PFSK-1 (cell line): ENCODE data around the gene CIITA.

Experiments used
- FOXP2 ChIP-seq: optimal IDR thresholded peaks from 2 replicates; pipeline ENCODE3; 2011; ENCODE audit warnings: borderline replicate concordance, control low read depth, inconsistent platforms; ENCODE audit not compliant: insufficient read depth; ENCODE audit errors: extremely low read length, extremely low read depth
- POLR2AphosphoS5 ChIP-seq: IDR thresholded peaks from 2 replicates; pipeline ENCODE4 v1.6.1; 2012; ENCODE audit warnings: low read depth, mild to moderate bottlenecking, control low read depth, low read length, moderate library complexity
- REST ChIP-seq, 2 experiments: IDR thresholded peaks; 2 replicates each; pipeline versions ENCODE4 v1.6.1 to v1.8.0; 2011 to 2012; ENCODE audit warnings: low read depth in 2 of 2, low read length in 2 of 2, control low read depth in 1 of 2, inconsistent platforms in 1 of 2, mild to moderate bottlenecking in 1 of 2, moderate library complexity in 1 of 2; ENCODE audit not compliant: insufficient read depth in 1 of 2
- SIN3A ChIP-seq: IDR thresholded peaks from 2 replicates; pipeline ENCODE4 v1.6.1; 2012; ENCODE audit warnings: mild to moderate bottlenecking, low read length, moderate library complexity, borderline replicate concordance; ENCODE audit not compliant: insufficient read depth
- TAF1 ChIP-seq: IDR thresholded peaks from 2 replicates; pipeline ENCODE4 v1.6.1; 2012; ENCODE audit warnings: low read length, control low read depth, borderline replicate concordance; ENCODE audit not compliant: insufficient read depth

CIITA gene

DNA sequence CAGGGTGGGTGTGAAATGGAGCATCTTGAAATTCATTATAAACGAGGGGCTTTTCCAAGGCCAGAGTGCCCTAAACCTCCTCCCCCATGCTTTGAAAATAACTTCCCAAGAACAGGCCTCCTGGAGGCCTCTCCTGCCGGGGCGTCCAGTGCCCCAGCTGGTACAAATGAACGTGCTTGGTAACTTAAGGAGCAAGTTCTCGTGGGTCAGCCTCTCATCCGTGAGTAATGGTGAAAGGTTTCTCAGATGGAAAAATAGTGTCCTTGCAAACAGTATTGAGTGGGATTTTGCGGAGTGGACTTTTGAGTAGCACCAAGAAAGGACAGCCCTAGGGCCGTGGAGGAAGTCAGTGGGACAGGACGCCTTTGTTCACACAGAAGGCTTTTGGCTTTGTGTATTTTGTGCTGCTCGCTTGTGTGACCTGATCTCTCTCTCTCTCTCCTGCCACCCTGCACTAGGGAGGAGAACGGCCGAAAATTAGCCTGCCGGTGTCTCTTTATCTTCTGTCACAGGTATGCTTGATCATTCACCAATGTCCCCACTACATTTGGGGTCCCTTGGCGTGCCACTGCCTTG, 102.0 kb downstream of the CIITA start:
- no peak for TF ChIP-seq POLR2AphosphoS5
- TF ChIP-seq FOXP2: no peak
- no peak for TF ChIP-seq SIN3A
- TF ChIP-seq REST (IDR thresholded peaks at IDR 0.05; ENCODE audit: insufficient read depth in 1 of 2, low read depth in 2 of 2, low read length in 2 of 2): no peak
- no peak for TF ChIP-seq TAF1

- TF ChIP-seq FOXP2 (no peak), SIN3A (no peak), POLR2AphosphoS5 (no peak), TAF1 (no peak), REST (IDR thresholded peaks at IDR 0.05; ENCODE audit: insufficient read depth in 1 of 2, low read depth in 2 of 2, low read length in 2 of 2) (no peak)
These were observed 103.0 kb downstream of the CIITA start for GRCh38 chr16:10979717-10980601.

DNA sequence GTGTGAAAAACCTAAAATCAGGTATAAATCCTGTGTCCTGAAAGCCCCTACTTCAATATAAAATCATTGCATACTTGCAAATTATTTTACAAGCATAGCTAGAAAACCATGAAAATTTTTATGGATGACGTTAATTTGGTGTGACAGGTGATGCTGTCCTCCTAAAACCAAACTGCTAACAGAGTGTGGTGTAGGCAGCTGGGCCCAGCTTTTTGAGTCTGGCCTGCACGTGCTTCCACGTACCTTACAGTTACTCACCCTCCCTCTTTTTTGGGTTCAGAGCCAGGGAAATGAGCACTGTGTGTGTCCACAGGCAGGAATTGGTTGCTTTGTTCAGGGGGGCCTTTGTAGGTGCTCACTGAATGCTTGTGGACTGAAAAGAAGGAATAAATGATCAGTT, 103.8 kb downstream of the CIITA start:
- TF ChIP-seq TAF1 (no peak), FOXP2 (no peak), REST (IDR thresholded peaks at IDR 0.05; ENCODE audit: insufficient read depth in 1 of 2, low read depth in 2 of 2, low read length in 2 of 2) (no peak), POLR2AphosphoS5 (no peak), SIN3A (no peak)

DNA sequence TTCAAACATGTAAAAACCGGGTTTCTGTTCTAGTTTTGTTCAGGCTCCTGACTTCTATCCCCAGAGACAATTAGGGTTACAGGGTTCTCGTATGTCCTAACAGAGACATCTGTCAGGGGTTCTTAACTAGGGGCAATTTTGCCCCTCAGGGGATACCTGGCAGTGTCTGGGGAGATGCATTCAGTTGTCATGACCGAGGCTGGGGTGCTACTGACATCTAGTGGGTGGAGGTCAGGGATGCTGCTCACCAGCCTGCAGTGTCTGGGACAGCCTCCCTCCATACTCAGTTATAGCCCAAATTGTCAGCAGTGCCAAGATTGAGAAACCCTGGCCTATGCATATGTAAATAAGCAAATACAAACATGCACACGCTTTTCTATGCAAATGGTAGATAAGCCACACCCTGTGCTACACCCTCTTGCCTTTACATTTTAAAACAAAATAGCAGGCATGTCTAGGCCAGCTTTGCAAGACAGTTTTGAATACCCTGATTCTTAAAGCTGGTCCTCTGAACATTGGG, 104.8 kb downstream of the CIITA start:
- no peak for TF ChIP-seq FOXP2
- no peak for TF ChIP-seq SIN3A
- TF ChIP-seq TAF1: no peak
- TF ChIP-seq REST (IDR thresholded peaks at IDR 0.05; ENCODE audit: insufficient read depth in 1 of 2, low read depth in 2 of 2, low read length in 2 of 2): no peak
- no peak for TF ChIP-seq POLR2AphosphoS5
